Breast epithelium (tissue), 3 donors: Measurements from ENCODE around the gene SLC10A1. TPM values are rescaled to one million over a fixed set of nuclear protein-coding genes. Genes with fewer than 3 reads are reported as not detected.

Experiments used
- total RNA-seq, 3 donors: library from RNA; depleted of rRNA; stranded (reverse); fragments of >200 nt; gene quantifications; one replicate each; pipeline ENCODE4 v1.1.0, GENCODE V29; 2016

Gene SLC10A1
- total RNA-seq, 3 donors from 2014 or later: not detected

Other genes with a start within 250 kb of the SLC10A1 start
- under 1 TPM in 2 of 3 donors, not detected in 1; 0.29 to 0.33 TPM for gene CCDC177, start 222.4 kb downstream of the SLC10A1 start, total RNA-seq
- 10 to 100 TPM; 30.2 to 55.9 (median 55.7) TPM for gene SUSD6, start 185.6 kb downstream of the SLC10A1 start, total RNA-seq
- 100 to 1,000 TPM; 411 to 543 (median 424) TPM for gene SRSF5, start 30.1 kb downstream of the SLC10A1 start, total RNA-seq
- gene SMOC1, start 82.2 kb upstream of the SLC10A1 start, total RNA-seq: 10 to 100 TPM in 1 of 3 donors, 1 to 10 TPM in 2; 2.9 to 32.6 (median 5.7) TPM